HL-60/S4 treated with retinoic acid at 250 ng/mL for 4 days and 3 days (cell line): ENCODE data around the gene KRT27.
"Not testable (repeated sequence)": the region's sequence is repeated elsewhere in the genome, so short reads cannot be mapped to it uniquely, and the experiment has no call there.

Source experiments
- in situ Hi-C: fragments of 300-500 bp; cut with MboI; formaldehyde crosslinking; loops from 2 replicates; pipeline ENCODE4 v1.7.0; 2022; ENCODE audit warnings: low sequenced_read_pairs

The KRT27 gene, protein sequence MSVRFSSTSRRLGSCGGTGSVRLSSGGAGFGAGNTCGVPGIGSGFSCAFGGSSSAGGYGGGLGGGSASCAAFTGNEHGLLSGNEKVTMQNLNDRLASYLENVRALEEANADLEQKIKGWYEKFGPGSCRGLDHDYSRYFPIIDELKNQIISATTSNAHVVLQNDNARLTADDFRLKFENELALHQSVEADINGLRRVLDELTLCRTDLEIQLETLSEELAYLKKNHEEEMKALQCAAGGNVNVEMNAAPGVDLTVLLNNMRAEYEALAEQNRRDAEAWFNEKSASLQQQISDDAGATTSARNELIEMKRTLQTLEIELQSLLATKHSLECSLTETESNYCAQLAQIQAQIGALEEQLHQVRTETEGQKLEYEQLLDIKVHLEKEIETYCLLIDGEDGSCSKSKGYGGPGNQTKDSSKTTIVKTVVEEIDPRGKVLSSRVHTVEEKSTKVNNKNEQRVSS

GRCh38 chr17:40782450-40782849, at the start of gene KRT27:
KRT27 (minus strand) TSS chr17:40782550; CDS start chr17:40782493, 57 bp downstream.
- in situ Hi-C loops = no loop called here

DNA sequence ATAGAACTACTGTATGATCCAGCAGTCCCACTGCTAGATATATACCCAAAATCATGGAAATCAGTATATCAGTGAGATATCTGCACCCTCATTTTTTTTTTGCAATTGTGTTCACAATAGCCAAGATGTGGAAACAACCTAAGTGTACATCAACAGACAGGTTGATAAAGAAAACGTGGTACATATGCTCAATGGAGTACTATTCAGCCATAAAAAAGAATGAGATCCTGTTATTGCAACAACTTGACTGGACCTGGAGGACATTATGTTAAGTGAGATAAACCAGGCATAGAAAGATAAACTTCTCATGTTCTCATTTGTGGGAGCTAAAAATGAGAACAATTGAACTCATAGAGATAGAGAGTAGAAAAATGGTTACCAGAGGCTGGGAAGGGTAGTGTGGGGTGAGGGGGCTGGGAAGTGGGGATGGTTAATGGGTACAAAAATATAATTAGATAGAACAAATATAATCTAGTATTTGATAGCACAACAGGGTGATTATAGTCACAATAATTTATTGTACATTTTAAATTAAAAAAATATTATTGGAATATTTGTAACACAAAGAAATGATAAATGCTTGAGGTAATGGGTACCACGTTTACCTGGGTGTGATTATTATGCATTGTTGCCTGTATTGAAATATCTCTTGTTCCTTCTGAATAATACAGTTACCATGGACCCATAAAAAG, 47.9 kb upstream of the KRT27 start:
- in situ Hi-C loops = no loop called here

GRCh38 chr17:40828454-40829044, 46.2 kb upstream of the KRT27 start:
- in situ Hi-C loops = no loop called here

- in situ Hi-C loops = no loop called here
These were observed 45.5 kb upstream of the KRT27 start for GRCh38 chr17:40827746-40828453.

DNA sequence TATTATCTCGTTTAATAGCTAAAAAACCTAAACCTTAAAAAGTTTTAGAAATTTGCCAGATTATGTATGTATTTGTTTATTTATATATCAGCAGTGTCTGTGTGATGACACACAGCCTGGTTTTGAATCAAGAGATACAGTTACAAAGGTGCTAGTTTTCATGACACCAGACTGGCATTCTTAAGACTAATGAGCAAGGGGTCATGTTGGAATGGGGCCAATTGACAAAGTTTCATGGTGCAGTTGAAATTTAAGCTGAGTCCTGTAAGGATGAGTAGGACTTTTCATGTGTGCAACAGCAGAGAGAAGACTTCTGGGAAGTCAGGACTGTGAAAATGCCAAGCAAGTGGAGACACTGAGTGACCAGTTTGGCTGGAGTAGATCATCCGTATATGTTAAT, 43.2 kb upstream of the KRT27 start:
- in situ Hi-C loops = no loop called here

- in situ Hi-C loops = no loop called here
These were observed 41.9 kb upstream of the KRT27 start for GRCh38 chr17:40824015-40824832.

GRCh38 chr17:40822132-40822812, 39.9 kb upstream of the KRT27 start, which contains the start of gene KRT10:
KRT10 (minus strand) TSS chr17:40822614; CDS start chr17:40822585, 29 bp downstream.
- in situ Hi-C loops = no loop called here

DNA sequence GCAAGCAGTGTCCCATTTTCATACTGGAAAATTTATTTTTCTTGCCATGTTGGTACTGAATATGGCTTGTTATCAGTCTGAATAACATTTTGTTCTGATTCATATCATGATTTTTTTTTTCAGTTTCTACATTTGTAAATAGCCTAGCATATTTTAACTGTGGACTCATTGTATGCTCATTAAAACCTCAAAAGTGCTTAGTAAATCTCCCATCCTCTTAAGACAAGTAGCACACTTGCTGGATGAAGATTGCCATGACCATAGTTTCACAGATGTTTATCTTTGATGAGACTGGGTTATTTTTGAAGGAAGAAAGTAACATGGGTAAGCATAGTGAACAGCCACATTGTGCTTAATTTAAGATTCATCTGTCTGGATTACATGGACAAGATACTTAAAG, 39.2 kb upstream of the KRT27 start:
- in situ Hi-C loops = no loop called here

- in situ Hi-C loops = no loop called here
These were observed 38.0 kb upstream of the KRT27 start for GRCh38 chr17:40820228-40820838.

- in situ Hi-C loops = no loop called here
These were observed 37.3 kb upstream of the KRT27 start for GRCh38 chr17:40819528-40820125.

GRCh38 chr17:40818733-40819527, 36.6 kb upstream of the KRT27 start:
- in situ Hi-C loops = no loop called here

GRCh38 chr17:40818343-40818732, 36.0 kb upstream of the KRT27 start:
- in situ Hi-C loops = no loop called here

DNA sequence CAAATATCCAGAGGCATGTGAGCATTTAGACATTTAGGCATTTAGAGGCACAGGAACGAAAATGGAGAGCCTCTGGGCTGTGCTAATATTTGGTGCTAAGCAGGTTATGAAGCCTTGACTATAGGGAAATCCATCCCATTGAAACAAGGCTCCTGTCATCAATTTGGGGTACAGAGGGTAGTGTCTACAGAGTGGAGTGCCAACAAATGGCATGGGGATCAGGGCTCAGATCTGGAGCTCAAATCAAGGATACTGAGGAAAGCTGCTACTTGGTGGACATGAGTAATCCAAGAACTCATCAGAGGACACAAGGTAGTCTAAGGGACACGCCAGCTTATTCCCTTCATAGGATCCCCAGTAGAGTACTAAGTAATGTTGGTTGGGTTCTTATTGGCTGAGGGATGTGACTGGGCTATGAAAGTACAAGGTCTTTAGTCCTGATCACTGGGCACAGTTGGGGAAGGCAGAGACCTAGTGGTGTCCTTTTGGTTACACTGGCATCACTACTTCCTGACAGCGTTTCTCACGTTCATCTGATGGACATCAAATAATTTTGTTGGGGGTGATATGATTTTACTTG, 34.8 kb upstream of the KRT27 start:
- in situ Hi-C loops = no loop called here

DNA sequence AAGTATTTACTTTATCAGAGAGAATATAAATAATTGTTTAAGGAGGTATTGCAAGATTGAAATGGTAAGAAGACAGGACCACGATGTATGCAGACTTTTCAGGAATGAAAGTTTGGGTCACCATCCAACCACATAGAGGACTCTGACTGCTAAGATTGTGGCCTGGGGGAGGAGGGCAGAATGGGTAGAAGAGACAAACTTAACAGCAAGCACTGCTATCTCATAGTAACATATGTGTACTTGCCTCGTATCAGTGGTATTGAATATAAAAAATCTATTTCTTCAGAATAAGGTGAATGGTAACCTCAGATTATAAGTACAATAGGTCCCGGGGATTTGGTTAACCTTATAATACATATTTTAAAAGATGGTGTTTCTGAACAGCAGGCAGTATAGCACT, 34.2 kb upstream of the KRT27 start:
- in situ Hi-C loops = no loop called here

DNA sequence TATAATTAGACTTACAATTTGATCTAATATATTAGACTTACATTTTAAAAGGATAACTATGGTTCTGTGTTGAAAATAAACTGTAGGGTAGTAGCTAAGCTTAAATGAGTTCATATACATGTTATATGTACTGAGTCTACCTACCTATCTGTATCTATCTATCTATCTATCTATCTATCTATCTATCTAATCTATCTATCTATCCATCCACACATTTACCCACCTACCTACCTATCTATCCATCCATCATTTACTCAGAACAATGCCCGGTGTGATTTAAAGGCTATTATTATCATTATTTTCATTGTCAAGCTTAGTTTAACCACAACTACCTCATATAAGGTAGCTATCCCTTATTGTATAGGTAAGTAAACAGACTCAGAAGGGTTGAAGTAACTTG, 33.0 kb upstream of the KRT27 start:
- in situ Hi-C loops = no loop called here

- in situ Hi-C loops = not testable (repeated sequence)
These were observed 32.3 kb upstream of the KRT27 start for GRCh38 chr17:40814657-40815056.

GRCh38 chr17:40813804-40814203, 31.5 kb upstream of the KRT27 start:
- in situ Hi-C loops = no loop called here

- in situ Hi-C loops = no loop called here
These were observed 30.3 kb upstream of the KRT27 start for GRCh38 chr17:40812639-40813038.
